GM04503 (cell line): ENCODE measurements around the gene ITGBL1.

Source experiments
- DNase-seq: peaks from one replicate; pipeline ENCODE4 v3.0.0-alpha.2; 2012; ENCODE audit warnings: low read depth

Gene ITGBL1

DNA sequence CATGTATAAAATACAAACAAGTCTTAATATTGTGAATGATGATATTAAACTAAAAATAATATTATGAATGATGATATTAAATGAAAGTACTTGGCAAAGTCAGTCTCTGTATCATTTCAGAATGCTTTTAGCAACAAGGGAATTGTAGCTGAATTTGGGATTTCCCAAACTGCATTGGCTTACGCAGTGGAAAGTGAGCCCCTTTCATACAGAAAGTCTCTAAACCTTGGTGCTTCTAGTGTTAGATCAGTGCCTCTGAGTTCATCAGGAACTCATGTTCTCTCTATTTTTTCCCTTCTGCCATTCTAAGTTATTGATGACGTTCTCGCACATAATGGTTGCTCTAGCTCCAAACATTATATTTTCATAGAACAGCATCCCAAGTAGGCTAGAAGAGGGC is 300.0 kb downstream of the ITGBL1 start:
- DNase-seq = no peak

DNA sequence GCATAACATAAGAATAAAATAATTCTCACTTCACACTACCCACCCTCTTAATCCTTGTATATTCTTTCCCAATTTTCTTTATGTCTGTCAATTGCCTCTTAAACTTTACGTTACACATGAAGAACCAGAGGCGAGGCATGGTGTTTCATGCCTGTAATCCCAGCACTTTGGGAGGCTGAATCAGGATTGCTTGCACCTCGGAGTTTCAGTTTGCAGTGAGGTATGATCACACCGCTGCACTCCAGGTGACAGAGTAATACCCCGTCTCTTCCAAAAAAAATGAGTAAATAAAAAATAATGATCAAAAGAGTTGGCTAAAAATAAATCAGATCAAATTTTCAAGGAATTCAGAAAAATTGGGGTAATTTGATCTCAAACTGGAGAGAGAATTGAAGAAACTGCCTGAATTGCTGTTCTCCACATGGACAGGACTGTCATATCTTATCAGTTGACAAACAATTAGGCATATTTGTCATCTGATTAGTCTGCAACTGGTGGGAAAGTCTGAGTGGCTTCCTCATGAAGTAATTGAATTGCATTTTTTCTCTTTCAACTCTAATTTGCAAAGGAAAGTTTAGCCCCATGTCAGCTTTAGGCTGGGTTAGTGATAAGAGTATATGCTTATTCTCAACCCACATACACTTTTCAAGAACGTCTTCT is 302.9 kb downstream of the ITGBL1 start:
- DNase-seq = no peak

DNA sequence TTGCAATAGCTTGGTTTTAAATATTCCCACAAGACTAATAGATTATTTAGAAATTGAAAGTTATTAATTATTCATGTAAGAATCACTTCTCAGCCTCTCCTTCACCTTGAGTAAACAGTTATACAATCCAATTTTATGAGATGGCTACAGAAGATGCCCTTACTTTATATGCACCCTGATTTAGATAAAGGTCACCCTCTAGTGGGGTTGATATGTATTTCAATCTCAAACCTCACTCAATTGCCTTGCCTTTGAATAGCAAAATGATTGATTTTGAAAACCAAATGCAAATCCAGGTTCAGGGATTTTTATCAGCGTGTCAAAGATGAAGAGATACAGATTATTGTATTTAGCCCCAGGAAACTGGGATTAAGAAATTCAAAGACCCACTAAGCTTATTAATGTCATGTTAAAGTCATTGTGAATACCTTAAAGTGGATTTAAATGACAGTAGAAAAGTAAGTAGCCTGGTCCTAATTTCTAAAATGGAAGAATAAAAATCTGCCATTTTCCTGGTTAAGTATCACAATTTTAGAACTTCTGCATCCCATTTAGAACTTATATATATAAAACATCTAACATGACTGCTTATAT is 305.1 kb downstream of the ITGBL1 start:
- no peak for DNase-seq

DNA sequence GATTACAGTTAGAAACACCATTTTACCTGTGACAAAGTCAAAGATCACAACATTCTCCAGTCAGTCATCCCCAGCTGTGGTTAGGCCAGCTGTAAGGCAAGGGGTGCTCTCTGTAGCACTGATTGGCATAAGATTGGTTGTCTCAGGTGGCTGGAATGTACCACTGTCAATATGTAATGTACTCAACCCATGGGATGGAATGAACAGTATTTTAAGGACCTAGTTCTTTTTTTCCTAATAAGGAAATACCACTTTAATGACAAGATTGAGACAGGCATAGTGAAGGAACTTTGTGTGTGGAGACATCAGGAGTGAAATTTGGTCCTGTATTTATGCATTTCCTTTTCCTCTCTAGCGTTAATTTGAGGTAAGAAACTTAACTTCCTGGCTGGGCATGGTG is 310.7 kb downstream of the ITGBL1 start:
- DNase-seq = no peak
